A673 (cell line): ENCODE results near the gene ZNF560.

ENCODE experiments used
- EZH2 ChIP-seq: fragments of 200-600 bp; sonication (generic); IDR thresholded peaks from 2 replicates; pipeline ENCODE4 v1.6.1; 2017; ENCODE audit warnings: borderline replicate concordance, low read depth, mild to moderate bottlenecking, mixed read lengths, antibody characterized with exemption, low read length; ENCODE audit not compliant: poor library complexity, severe bottlenecking
- TF ChIP-seq, protein P1 (sequence below): fragments of 300-800, 200-600 bp; sonication (generic); conservative IDR thresholded peaks from 2 replicates; pipeline ENCODE4 v1.5.1; 2017; ENCODE audit warnings: low read depth, mild to moderate bottlenecking, antibody characterized with exemption, low read length, moderate library complexity, mixed read lengths

DNA sequence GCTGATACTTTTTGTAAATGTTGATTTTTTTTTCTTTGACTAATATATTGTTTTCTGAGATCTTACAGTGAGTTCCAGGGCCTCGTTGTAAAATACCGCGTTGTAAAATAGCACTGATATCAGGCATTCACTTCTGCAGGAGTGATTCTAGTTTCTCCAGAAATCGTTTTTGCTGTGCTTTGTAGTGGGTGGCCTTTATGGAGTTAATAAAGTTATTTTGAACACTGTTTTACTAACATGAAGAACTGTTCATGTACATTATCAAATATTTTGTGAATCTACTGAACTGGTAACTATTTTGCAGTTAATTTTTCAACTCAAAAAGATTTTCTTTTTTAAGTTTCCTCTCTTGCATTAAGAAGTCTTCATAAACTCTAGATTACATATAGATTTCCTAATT, 62.1 kb downstream of the ZNF560 start:
- TF ChIP-seq, protein P1, sequence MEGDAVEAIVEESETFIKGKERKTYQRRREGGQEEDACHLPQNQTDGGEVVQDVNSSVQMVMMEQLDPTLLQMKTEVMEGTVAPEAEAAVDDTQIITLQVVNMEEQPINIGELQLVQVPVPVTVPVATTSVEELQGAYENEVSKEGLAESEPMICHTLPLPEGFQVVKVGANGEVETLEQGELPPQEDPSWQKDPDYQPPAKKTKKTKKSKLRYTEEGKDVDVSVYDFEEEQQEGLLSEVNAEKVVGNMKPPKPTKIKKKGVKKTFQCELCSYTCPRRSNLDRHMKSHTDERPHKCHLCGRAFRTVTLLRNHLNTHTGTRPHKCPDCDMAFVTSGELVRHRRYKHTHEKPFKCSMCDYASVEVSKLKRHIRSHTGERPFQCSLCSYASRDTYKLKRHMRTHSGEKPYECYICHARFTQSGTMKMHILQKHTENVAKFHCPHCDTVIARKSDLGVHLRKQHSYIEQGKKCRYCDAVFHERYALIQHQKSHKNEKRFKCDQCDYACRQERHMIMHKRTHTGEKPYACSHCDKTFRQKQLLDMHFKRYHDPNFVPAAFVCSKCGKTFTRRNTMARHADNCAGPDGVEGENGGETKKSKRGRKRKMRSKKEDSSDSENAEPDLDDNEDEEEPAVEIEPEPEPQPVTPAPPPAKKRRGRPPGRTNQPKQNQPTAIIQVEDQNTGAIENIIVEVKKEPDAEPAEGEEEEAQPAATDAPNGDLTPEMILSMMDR: no peak
- no peak for TF ChIP-seq EZH2
